ENCODE data around the gene TMEM175. TPM values are rescaled to one million over a fixed set of nuclear protein-coding genes. Genes with fewer than 3 reads are reported as not detected.
A peak's percentile ranks its signal among the peaks of the same experiment; 100 is the strongest.

Gene TMEM175
- polyA plus RNA-seq, 1 donor (not counting 4 experiments of a cell fraction or from before 2014, with no cell fraction given) = 23.2 TPM

GRCh38 chr4:991451-992296, 59.4 kb downstream of the TMEM175 start:
- Histone ChIP-seq H3K4me1 (ENCODE audit: control insufficient read depth, extremely low read depth, insufficient read depth, low read length) (peaks cover 6% of the 10 kb centered on the region), H4K20me1 (ENCODE audit: control insufficient read depth, extremely low read depth, insufficient read depth, low read length) (no peaks in the 10 kb centered on the region), H3K27ac (ENCODE audit: control insufficient read depth, insufficient read depth, low read length) (no peak overlapping the region), H3K79me2 (ENCODE audit: control insufficient read depth, insufficient read depth, low read length) (no peaks in the 10 kb centered on the region), H3K36me3 (ENCODE audit: control insufficient read depth in 2 of 2, extremely low read depth in 1 of 2, insufficient read depth in 2 of 2, low read length in 2 of 2) (no peaks in the 10 kb centered on the region), H3K4me2 (ENCODE audit: control insufficient read depth, extremely low read depth, insufficient read depth, low read depth, low read length) (no peak overlapping the region), H3K27me3 (ENCODE audit: control insufficient read depth, extremely low read depth, insufficient read depth, low read length) (peaks cover 9% of the 10 kb centered on the region), H3K9me1 (ENCODE audit: control insufficient read depth, extremely low read depth, insufficient read depth, low read length) (no peaks in the 10 kb centered on the region), H3K9ac (ENCODE audit: control insufficient read depth, extremely low read depth, insufficient read depth, low read length) (no peak overlapping the region), H3K4me3 (ENCODE audit: control insufficient read depth in 2 of 3, extremely low read depth in 1 of 3, insufficient read depth in 2 of 3, low read depth in 1 of 3, low read length in 3 of 3) (no peak overlapping the region), H3K9me3 (ENCODE audit: control insufficient read depth, low read depth, low read length) (no peaks in the 10 kb centered on the region), H2AFZ (ENCODE audit: control insufficient read depth, low read length) (no peak overlapping the region)
- dilution Hi-C loops (cut with MboI; ENCODE audit: extremely low pct_ligation_motif_present, low sequenced_read_pairs) = no loop called here
- DNase-seq (ENCODE audit: low read depth, low spot score) (no peak), FAIRE-seq (no peak)
- no peak for TF ChIP-seq EZH2 (IDR thresholded peaks at IDR 0.05; ENCODE audit: low read length)

- dilution Hi-C loops (cut with MboI; ENCODE audit: extremely low pct_ligation_motif_present, low sequenced_read_pairs) = no loop called here
- Histone ChIP-seq H3K9me1 (ENCODE audit: control insufficient read depth, extremely low read depth, insufficient read depth, low read length) (no peaks in the 10 kb centered on the region), H3K4me1 (ENCODE audit: control insufficient read depth, extremely low read depth, insufficient read depth, low read length) (peaks cover 2% of the 10 kb centered on the region), H3K79me2 (ENCODE audit: control insufficient read depth, insufficient read depth, low read length) (no peaks in the 10 kb centered on the region), H2AFZ (ENCODE audit: control insufficient read depth, low read length) (no peak overlapping the region), H4K20me1 (ENCODE audit: control insufficient read depth, extremely low read depth, insufficient read depth, low read length) (no peaks in the 10 kb centered on the region), H3K27me3 (ENCODE audit: control insufficient read depth, extremely low read depth, insufficient read depth, low read length) (peaks cover 15% of the 10 kb centered on the region), H3K4me2 (ENCODE audit: control insufficient read depth, extremely low read depth, insufficient read depth, low read depth, low read length) (peak overlapping the region; percentile 17), H3K9ac (ENCODE audit: control insufficient read depth, extremely low read depth, insufficient read depth, low read length) (no peak overlapping the region), H3K27ac (ENCODE audit: control insufficient read depth, insufficient read depth, low read length) (no peak overlapping the region), H3K36me3 (ENCODE audit: control insufficient read depth in 2 of 2, extremely low read depth in 1 of 2, insufficient read depth in 2 of 2, low read length in 2 of 2) (no peaks in the 10 kb centered on the region), H3K9me3 (ENCODE audit: control insufficient read depth, low read depth, low read length) (no peaks in the 10 kb centered on the region), H3K4me3 (ENCODE audit: control insufficient read depth in 2 of 3, extremely low read depth in 1 of 3, insufficient read depth in 2 of 3, low read depth in 1 of 3, low read length in 3 of 3) (no peak overlapping the region)
- FAIRE-seq = no peak
- DNase-seq (ENCODE audit: low read depth, low spot score) = no peak
- no peak for TF ChIP-seq EZH2 (IDR thresholded peaks at IDR 0.05; ENCODE audit: low read length)
- no peak for TF ChIP-seq CTCF (optimal IDR thresholded peaks at IDR 0.05 in 1 of 3, IDR thresholded peaks at IDR 0.05 in 1 of 3, conservative IDR thresholded peaks at IDR 0.05 in 1 of 3; ENCODE audit: extremely low read depth in 1 of 3, insufficient read depth in 2 of 3, low read length in 3 of 3)
Observed at GRCh38 chr4:992297-993110, 60.2 kb downstream of the TMEM175 start.
